Measurements from ENCODE around the gene TMEM150B.

Gene TMEM150B

GRCh38 chr19:55347442-55348009, 22.4 kb upstream of the TMEM150B start:
- no peak for TF ChIP-seq CTCF (conservative IDR thresholded peaks at IDR 0.05)
- H3K27ac ChIP-seq, result no peak overlapping the region

GRCh38 chr19:55346725-55347441, 21.7 kb upstream of the TMEM150B start:
- no peak for TF ChIP-seq CTCF (conservative IDR thresholded peaks at IDR 0.05)
- H3K27ac ChIP-seq, result no peak overlapping the region

GRCh38 chr19:55345818-55346724, 20.9 kb upstream of the TMEM150B start:
- no peak overlapping the region for H3K27ac ChIP-seq
- TF ChIP-seq CTCF (conservative IDR thresholded peaks at IDR 0.05), result no peak

GRCh38 chr19:55345101-55345817, 20.1 kb upstream of the TMEM150B start:
- TF ChIP-seq CTCF (conservative IDR thresholded peaks at IDR 0.05), result no peak
- H3K27ac ChIP-seq, result no peak overlapping the region

- no peak for TF ChIP-seq CTCF (conservative IDR thresholded peaks at IDR 0.05)
Observed at GRCh38 chr19:55344444-55344843, 19.3 kb upstream of the TMEM150B start.

GRCh38 chr19:55341595-55342531, 16.7 kb upstream of the TMEM150B start:
- H3K27ac ChIP-seq, result peak overlapping the region; percentile 94; the same call in 1 of the 2 replicates
- TF ChIP-seq CTCF (conservative IDR thresholded peaks at IDR 0.05), result no peak

More at GRCh38 chr19:55344444-55344843, 19.3 kb upstream of the TMEM150B start:
- no peak overlapping the region for H3K27ac ChIP-seq

Measured in VCaP (cell line).